Neural cell (in vitro differentiated cells): ENCODE results near the gene DIS3L2.

ENCODE experiments used
- CTCF ChIP-seq: fragments of 450-650 bp; IDR thresholded peaks from 2 replicates; pipeline ENCODE4 v1.5.1; 2014; ENCODE audit warnings: antibody characterized with exemption, mild to moderate bottlenecking, moderate library complexity; ENCODE audit not compliant: poor library complexity, severe bottlenecking
- EZH2 ChIP-seq: fragments of 200-600, 300-800 bp; shearing (Covaris generic), sonication (generic); IDR thresholded peaks from 2 replicates; pipeline ENCODE4 v1.6.1; 2014; ENCODE audit warnings: antibody characterized with exemption, low read length, borderline replicate concordance, mild to moderate bottlenecking; ENCODE audit not compliant: insufficient read depth, poor library complexity, severe bottlenecking
- REST ChIP-seq: IDR thresholded peaks from 2 replicates; pipeline ENCODE4 v1.6.1; 2012; ENCODE audit warnings: borderline replicate concordance

- TF ChIP-seq EZH2 (no peak), CTCF (no peak), REST (no peak)
Measured at GRCh38 chr2:232111551-232111950, 150.0 kb downstream of the DIS3L2 start.
